Keratinocyte (primary cell): ENCODE data around the gene PXDN. TPM values are rescaled to one million over a fixed set of nuclear protein-coding genes. Genes with fewer than 3 reads are reported as not detected.

ENCODE experiments used
- DNase-seq: peaks from one replicate; pipeline ENCODE4 v3.0.0-alpha.2; 2011; ENCODE audit warnings: low read depth, missing footprints, low spot score
- FAIRE-seq: peaks from 2 replicates; lab custom pipeline; 2011; peaks lifted over from hg19 to GRCh38; lab: Jason Lieb, UNC
- H2AFZ ChIP-seq: 2 replicates; pipeline ENCODE4 v1.6.0; 2012; ENCODE audit warnings: low read length, control low read depth, inconsistent platforms; ENCODE audit not compliant: control insufficient read depth
- H3K27ac ChIP-seq: 2 replicates; pipeline ENCODE4 v1.5.1; 2011; ENCODE audit warnings: low read length; ENCODE audit not compliant: control insufficient read depth, insufficient read depth
- H3K27me3 ChIP-seq: 3 replicates; pipeline ENCODE4 v1.6.0; 2011; ENCODE audit warnings: low read length; ENCODE audit not compliant: control insufficient read depth, insufficient read depth; ENCODE audit errors: extremely low read depth
- H3K36me3 ChIP-seq, 2 experiments: 2 replicates in 1 of 2; 3 replicates in 1 of 2; pipeline ENCODE4 v1.5.1; 2011; ENCODE audit warnings: low read length in 2 of 2, mild to moderate bottlenecking in 1 of 2; ENCODE audit not compliant: control insufficient read depth in 2 of 2, insufficient read depth in 2 of 2; ENCODE audit errors: extremely low read depth in 1 of 2
- H3K4me1 ChIP-seq: 3 replicates; pipeline ENCODE4 v1.5.1; 2011; ENCODE audit warnings: low read length; ENCODE audit not compliant: control insufficient read depth, insufficient read depth; ENCODE audit errors: extremely low read depth
- H3K4me2 ChIP-seq: 3 replicates; pipeline ENCODE4 v1.6.0; 2011; ENCODE audit warnings: low read depth, low read length; ENCODE audit not compliant: control insufficient read depth, insufficient read depth; ENCODE audit errors: extremely low read depth
- H3K4me3 ChIP-seq, 3 experiments: fragments of 200-600 bp in 1 of 3; sonication (generic) in 1 of 3; 2 replicates in 2 of 3; 3 replicates in 1 of 3; pipeline ENCODE4 v1.5.1; 2011 to 2016; ENCODE audit warnings: low read length in 3 of 3, mild to moderate bottlenecking in 3 of 3, control low read depth in 2 of 3, inconsistent platforms in 1 of 3, low read depth in 1 of 3, mixed read lengths in 1 of 3, mixed run types in 1 of 3, moderate library complexity in 1 of 3; ENCODE audit not compliant: control insufficient read depth in 2 of 3, insufficient read depth in 2 of 3; ENCODE audit errors: extremely low read depth in 1 of 3
- H3K79me2 ChIP-seq: 2 replicates; pipeline ENCODE4 v1.6.0; 2012; ENCODE audit warnings: low read length; ENCODE audit not compliant: control insufficient read depth, insufficient read depth
- H3K9ac ChIP-seq: 3 replicates; pipeline ENCODE4 v1.6.0; 2011; ENCODE audit warnings: low read length; ENCODE audit not compliant: control insufficient read depth, insufficient read depth; ENCODE audit errors: extremely low read depth
- H3K9me1 ChIP-seq: 3 replicates; pipeline ENCODE4 v1.6.0; 2011; ENCODE audit warnings: low read length; ENCODE audit not compliant: control insufficient read depth, insufficient read depth; ENCODE audit errors: extremely low read depth
- H3K9me3 ChIP-seq: 2 replicates; pipeline ENCODE4 v1.5.1; 2012; ENCODE audit warnings: low read depth, low read length; ENCODE audit not compliant: control insufficient read depth
- H4K20me1 ChIP-seq: 3 replicates; pipeline ENCODE4 v1.6.0; 2011; ENCODE audit warnings: low read length; ENCODE audit not compliant: control insufficient read depth, insufficient read depth; ENCODE audit errors: extremely low read depth
- EZH2 ChIP-seq: IDR thresholded peaks from one replicate; pipeline ENCODE4 v1.6.1; 2012; ENCODE audit warnings: inconsistent platforms, mild to moderate bottlenecking, low read length, moderate library complexity
- dilution Hi-C: fragments of 300-500 bp; cut with MboI; formaldehyde crosslinking; loops from one replicate; pipeline ENCODE4 v1.7.0; 2020; ENCODE audit warnings: low sequenced_read_pairs; ENCODE audit not compliant: extremely low pct_ligation_motif_present
- polyA plus RNA-seq, 5 experiments: library from polyadenylated mRNA; depleted of rRNA in 3 of 5; stranded (reverse) in 3 of 5; stranded (forward) in 1 of 5; unstranded in 1 of 5; fragments of >200 nt; gene quantifications; 1 replicate in 1 of 5; 2 replicates in 3 of 5; 3 replicates in 1 of 5; pipeline versions ENCODE4 v1.2.1 to v1.2.3, GENCODE V29; 2011 to 2012; ENCODE audit warnings: missing spikeins in 2 of 5, low read depth in 1 of 5, low replicate concordance in 1 of 5
- TF ChIP-seq, protein P1 (sequence below), 3 experiments: IDR thresholded peaks in 1 of 3; conservative IDR thresholded peaks in 1 of 3; optimal IDR thresholded peaks in 1 of 3; 2 replicates in 2 of 3; 3 replicates in 1 of 3; pipeline versions ENCODE3 to v1.5.1; 2011; ENCODE audit warnings: low read length in 3 of 3, mild to moderate bottlenecking in 3 of 3, moderate library complexity in 2 of 3, control low read depth in 1 of 3, inconsistent platforms in 1 of 3; ENCODE audit not compliant: insufficient read depth in 2 of 3; ENCODE audit errors: extremely low read depth in 1 of 3

PXDN gene
- polyA plus RNA-seq, 1 donor (not counting 4 experiments of a cell fraction or from before 2014, with no cell fraction given): 36.7 TPM

DNA sequence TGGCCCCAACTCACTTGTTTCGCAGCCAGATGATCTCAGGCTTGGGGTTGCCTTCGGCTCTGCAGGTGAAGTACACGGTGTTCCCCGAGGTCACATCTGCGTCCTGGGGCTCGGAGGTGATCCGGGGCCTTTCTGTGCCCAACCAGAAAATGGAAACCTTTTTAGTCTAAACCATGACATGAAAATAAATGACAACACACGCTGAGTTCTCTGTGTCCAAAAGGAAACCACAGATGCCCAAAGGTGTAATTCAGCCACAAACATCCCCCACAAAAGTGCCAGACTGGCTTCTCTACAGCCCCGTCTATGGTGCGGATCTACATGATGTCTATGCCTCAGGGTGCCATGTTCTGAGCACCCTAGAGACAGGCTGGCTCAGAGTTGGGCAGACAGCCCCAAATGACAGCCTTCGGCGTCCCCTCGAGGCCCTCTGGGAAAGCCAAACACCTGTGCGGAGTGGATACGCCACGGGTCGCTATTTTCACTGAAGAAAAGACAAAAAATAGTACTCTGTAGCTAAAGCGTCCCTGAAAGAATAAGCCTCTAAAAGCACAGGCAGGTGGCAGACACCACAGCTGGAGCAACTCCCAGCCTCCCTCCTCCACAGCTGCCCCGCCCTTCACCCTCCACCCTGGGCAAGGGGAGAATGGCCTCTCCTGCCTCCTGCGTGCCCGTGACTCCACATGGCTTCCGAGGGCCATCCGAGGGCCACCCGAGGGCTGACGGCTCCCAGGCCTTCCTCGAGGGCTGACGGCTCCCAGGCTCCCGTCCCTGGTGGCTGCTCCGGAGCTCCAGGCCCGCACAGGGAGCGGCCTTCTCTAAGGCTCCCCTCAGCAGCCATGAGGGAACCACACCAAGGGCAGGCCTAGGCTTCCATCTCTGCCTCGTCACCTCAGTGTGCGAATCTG lies 67.1 kb downstream of the PXDN start:
- dilution Hi-C loops: no loop called here
- no peak overlapping the region for H3K9ac ChIP-seq
- no peaks in the 10 kb centered on the region for H3K27me3 ChIP-seq
- H3K4me2 ChIP-seq: no peak overlapping the region
- H3K27ac ChIP-seq: no peak overlapping the region
- FAIRE-seq (no peak), DNase-seq (no peak)
- no peaks in the 10 kb centered on the region for H3K9me1 ChIP-seq
- TF ChIP-seq, protein P1, sequence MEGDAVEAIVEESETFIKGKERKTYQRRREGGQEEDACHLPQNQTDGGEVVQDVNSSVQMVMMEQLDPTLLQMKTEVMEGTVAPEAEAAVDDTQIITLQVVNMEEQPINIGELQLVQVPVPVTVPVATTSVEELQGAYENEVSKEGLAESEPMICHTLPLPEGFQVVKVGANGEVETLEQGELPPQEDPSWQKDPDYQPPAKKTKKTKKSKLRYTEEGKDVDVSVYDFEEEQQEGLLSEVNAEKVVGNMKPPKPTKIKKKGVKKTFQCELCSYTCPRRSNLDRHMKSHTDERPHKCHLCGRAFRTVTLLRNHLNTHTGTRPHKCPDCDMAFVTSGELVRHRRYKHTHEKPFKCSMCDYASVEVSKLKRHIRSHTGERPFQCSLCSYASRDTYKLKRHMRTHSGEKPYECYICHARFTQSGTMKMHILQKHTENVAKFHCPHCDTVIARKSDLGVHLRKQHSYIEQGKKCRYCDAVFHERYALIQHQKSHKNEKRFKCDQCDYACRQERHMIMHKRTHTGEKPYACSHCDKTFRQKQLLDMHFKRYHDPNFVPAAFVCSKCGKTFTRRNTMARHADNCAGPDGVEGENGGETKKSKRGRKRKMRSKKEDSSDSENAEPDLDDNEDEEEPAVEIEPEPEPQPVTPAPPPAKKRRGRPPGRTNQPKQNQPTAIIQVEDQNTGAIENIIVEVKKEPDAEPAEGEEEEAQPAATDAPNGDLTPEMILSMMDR (optimal IDR thresholded peaks at IDR 0.05 in 1 of 3, IDR thresholded peaks at IDR 0.05 in 1 of 3, conservative IDR thresholded peaks at IDR 0.05 in 1 of 3; ENCODE audit: extremely low read depth in 1 of 3, insufficient read depth in 2 of 3, low read length in 3 of 3): no peak
- no peak for TF ChIP-seq EZH2
- no peak overlapping the region for H2AFZ ChIP-seq
- no peaks in the 10 kb centered on the region for H3K9me3 ChIP-seq
- H4K20me1 ChIP-seq: no peaks in the 10 kb centered on the region
- H3K36me3 ChIP-seq: peaks cover 11 to 29% of the 10 kb centered on the region in 2 experiments
- H3K79me2 ChIP-seq: no peaks in the 10 kb centered on the region
- H3K4me3 ChIP-seq: no peak overlapping the region
- no peaks in the 10 kb centered on the region for H3K4me1 ChIP-seq

GRCh38 chr2:1676091-1676912 lies 68.0 kb downstream of the PXDN start:
- DNase-seq: no peak
- no peaks in the 10 kb centered on the region for H3K4me1 ChIP-seq
- H3K79me2 ChIP-seq: no peaks in the 10 kb centered on the region
- TF ChIP-seq EZH2: no peak
- TF ChIP-seq, protein P1 (optimal IDR thresholded peaks at IDR 0.05 in 1 of 3, IDR thresholded peaks at IDR 0.05 in 1 of 3, conservative IDR thresholded peaks at IDR 0.05 in 1 of 3; ENCODE audit: extremely low read depth in 1 of 3, insufficient read depth in 2 of 3, low read length in 3 of 3): no peak
- FAIRE-seq: no peak
- dilution Hi-C loops: no loop called here
- peaks cover 11 to 31% of the 10 kb centered on the region in 2 experiments for H3K36me3 ChIP-seq
- H2AFZ ChIP-seq: no peak overlapping the region
- H3K9me3 ChIP-seq: no peaks in the 10 kb centered on the region
- no peaks in the 10 kb centered on the region for H3K27me3 ChIP-seq
- H3K9me1 ChIP-seq: no peaks in the 10 kb centered on the region
- no peak overlapping the region for H3K4me2 ChIP-seq
- H3K27ac ChIP-seq: no peak overlapping the region
- H3K4me3 ChIP-seq: no peak overlapping the region
- no peaks in the 10 kb centered on the region for H4K20me1 ChIP-seq
- no peak overlapping the region for H3K9ac ChIP-seq
